GM20000 (cell line): ENCODE results near the gene PACSIN3.
"Not testable (repeated sequence)": the region's sequence is repeated elsewhere in the genome, so short reads cannot be mapped to it uniquely, and the experiment has no call there.

Experiments used
- DNase-seq: peaks from one replicate; pipeline ENCODE4 v3.0.0; 2012; ENCODE audit warnings: low spot score
- CTCF ChIP-seq: IDR thresholded peaks from 2 replicates; pipeline ENCODE4 v1.5.1; 2012; ENCODE audit warnings: mild to moderate bottlenecking, control low read depth; ENCODE audit errors: extremely low read depth, missing control alignments

PACSIN3 gene

GRCh38 chr11:47222696-47223095, 36.5 kb upstream of the PACSIN3 start:
- TF ChIP-seq CTCF, result no peak

GRCh38 chr11:47220401-47220821, 34.2 kb upstream of the PACSIN3 start:
- TF ChIP-seq CTCF, result no peak
- no peak for DNase-seq

More at GRCh38 chr11:47222696-47223095, 36.5 kb upstream of the PACSIN3 start:
- DNase-seq, result no peak

- DNase-seq, result peak; percentile 63
- no peak for TF ChIP-seq CTCF
Measured at GRCh38 chr11:47216121-47216798, 30.0 kb upstream of the PACSIN3 start.

- TF ChIP-seq CTCF, result no peak
- no peak for DNase-seq
Measured at GRCh38 chr11:47215366-47215910, 29.2 kb upstream of the PACSIN3 start.

GRCh38 chr11:47213950-47214565, 27.8 kb upstream of the PACSIN3 start:
- peak; percentile 75 for DNase-seq
- TF ChIP-seq CTCF, result no peak

- DNase-seq, result no peak
- no peak for TF ChIP-seq CTCF
Measured at GRCh38 chr11:47212938-47213337, 26.7 kb upstream of the PACSIN3 start.

- TF ChIP-seq CTCF, result no peak
- no peak for DNase-seq
Measured at GRCh38 chr11:47208628-47209027, 22.4 kb upstream of the PACSIN3 start.

GRCh38 chr11:47208008-47208552, 21.8 kb upstream of the PACSIN3 start:
- DNase-seq, result not testable (repeated sequence)
